GM04504 (cell line): ENCODE measurements around the gene CAMTA1.

Experiments used
- DNase-seq: peaks from one replicate; pipeline ENCODE4 v3.0.0-alpha.2; 2012; ENCODE audit warnings: low read depth

Gene CAMTA1

GRCh38 chr1:7435276-7436055 lies 650.2 kb downstream of the CAMTA1 start:
- DNase-seq = no peak

GRCh38 chr1:7436056-7437005 lies 651.1 kb downstream of the CAMTA1 start:
- DNase-seq = no peak

DNA sequence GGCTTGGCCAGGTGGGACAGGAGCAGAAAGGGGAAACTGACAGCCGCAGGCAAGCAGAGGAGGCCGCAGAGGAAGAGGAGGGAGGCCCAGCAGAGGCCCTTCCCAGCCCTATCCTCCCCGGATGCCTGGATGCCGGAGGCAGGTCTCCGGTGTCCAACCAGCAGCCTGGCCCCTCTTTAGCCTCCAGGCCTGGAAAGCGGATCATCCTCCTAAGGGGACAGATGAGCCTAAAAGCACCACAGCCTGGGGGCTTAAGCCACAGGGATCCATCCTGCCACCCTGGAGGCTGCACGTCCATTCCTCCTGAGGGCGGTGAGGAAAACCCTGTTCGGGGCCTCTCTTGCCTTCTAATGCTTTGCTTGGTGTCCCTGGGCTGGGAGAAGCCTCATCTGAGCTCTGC lies 651.8 kb downstream of the CAMTA1 start:
- no peak for DNase-seq

DNA sequence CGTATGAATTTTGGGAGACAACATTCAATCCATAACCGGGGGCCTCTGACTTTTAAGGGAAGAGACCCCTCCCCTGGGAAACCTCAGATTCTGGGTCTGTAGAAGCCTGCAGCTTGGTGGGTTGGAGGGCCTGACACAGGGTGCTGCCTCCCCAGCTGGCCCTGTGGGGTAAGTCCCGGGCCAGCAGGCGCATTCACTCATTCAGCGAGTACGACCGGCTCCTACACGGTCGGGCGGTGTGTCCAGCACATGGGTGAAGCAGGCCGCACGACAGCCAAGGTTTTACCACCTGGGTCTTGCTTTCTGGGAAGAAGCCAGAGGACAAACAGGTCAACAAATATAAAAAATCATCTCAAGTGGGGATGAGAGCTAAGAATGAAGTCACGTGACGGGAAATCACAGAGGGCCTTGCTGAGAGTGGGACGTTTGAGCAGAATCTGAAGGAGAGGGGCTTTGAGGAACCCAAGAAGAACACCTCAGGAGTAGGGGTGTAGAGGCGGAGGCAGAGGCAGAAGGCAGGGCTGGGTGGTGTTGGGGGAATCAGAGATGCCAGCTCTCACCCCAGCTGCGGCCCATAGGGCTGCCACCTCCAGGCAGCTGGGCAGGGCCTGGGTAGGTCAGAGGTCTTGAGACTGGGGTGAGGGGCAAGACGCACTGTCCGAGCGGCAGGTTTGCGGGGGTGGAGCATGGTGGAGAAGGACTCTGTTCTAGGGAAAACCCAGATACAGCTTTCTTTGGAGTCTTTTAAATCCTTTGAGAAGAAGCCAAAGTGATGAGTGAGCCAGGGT lies 652.5 kb downstream of the CAMTA1 start:
- no peak for DNase-seq

GRCh38 chr1:7438396-7438785 lies 653.1 kb downstream of the CAMTA1 start:
- no peak for DNase-seq

GRCh38 chr1:7438921-7439655 lies 653.8 kb downstream of the CAMTA1 start:
- DNase-seq = no peak

DNA sequence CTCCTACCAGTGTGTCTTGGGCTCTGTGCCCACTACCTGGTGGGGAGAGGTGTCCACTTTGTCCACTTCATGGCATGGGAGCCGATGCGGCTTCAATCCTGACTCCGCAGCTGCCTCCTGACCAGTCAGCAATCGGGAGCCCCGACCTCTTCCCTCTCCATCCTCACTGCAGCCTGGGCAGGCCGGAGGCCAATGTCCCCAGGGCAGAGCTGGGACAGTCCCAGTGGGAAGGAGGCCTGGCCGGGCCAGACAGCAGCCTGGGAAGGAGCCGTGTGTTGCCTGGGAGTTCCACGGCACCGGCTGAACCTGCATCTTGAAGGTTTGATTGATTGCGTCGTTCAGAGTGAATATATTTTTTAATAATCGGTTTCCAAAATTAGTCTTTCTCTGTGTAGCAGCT lies 654.9 kb downstream of the CAMTA1 start:
- DNase-seq = no peak

DNA sequence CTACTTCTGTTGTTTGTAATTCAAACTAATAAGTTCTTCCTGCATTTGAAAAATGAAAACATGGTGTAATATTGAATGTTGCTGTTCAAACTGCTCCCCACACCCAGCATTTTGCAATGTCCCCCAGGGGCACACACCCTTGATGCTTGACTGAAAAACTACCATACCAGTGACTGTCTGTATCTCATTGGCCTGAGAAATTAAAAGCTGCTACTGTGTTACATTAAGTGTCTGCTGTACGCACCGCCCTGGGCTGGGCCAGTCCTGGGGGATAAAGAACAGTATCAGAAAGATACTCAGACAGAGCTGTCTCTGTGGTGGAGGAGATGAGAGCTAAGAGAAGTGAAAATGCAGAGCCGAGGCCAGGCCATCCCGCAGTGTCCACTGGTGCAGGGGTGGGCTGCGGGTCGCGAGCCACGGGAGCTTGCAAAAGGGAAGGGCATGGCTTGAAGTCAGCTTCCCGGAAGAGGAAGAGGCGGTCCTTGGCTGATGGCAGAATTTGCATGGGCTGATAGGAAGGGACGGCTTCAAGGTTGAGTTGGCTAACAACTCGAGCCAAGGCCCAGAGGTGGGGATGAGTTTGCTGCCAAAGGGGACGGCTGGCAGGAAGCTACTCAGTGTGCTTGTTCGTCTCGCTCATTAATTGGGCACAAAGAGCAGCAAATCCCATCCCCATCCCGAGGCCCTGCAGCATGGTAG lies 656.0 kb downstream of the CAMTA1 start:
- no peak for DNase-seq

DNA sequence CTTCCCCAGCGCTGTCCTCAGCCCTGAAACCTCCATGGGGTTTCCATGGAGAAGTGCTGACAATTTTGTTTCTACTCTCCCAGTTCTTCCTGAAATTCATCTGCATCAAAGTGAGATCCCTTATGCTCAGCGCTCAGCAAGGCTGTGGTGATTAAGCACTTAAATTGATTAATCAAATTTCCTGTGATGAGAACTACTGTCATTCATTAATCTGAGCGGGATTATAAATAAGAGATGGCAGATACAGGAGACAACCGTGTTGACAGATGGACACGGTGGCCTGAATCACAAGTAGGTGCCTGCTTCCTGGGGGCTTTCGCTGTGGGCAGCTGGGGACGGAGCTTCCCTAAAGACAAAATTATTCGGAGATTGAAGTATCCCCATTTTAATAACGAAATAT lies 656.8 kb downstream of the CAMTA1 start:
- no peak for DNase-seq

- no peak for DNase-seq
These were observed 657.7 kb downstream of the CAMTA1 start for GRCh38 chr1:7442918-7443317.

DNA sequence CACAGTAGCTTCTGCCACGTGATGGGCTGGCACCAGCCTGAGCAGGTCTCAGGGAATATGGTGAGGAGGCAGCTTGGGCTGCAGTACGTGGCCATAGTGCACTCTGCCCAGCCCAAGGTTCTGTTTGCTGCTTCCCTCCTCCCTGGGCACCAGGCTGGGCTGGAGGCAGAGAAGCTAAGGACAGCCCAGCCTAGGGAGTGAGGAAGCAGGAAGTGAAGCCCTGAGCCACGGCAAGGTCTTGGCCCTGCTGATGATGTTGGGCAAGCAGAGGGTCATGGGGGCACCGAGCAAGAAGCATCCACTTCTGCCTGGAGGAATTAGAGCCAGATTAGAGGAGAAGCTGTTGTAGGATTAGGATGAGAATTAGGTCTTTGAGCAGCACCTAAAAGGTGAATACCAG lies 659.1 kb downstream of the CAMTA1 start:
- no peak for DNase-seq

DNA sequence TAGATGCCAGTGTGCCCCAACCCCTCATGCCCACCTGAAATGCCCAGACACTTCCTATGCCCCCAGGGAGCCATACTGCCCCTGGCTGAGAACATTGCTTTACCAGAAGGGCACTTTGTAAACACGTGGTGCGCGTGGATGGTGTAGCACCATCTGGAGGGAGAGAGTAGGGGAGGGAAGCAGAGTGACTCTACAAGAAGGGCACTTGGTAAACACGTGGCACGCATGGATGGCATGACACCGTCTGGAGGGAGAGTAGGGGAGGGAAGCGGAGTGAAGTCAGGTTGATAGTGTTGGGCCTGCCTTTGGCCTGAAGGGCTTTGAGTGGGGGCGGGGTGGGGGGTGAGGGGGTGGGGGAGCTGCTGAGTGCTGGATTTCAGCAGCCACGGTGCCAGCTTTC lies 661.8 kb downstream of the CAMTA1 start:
- DNase-seq = no peak

GRCh38 chr1:7447736-7448135 lies 662.5 kb downstream of the CAMTA1 start:
- DNase-seq = no peak

DNA sequence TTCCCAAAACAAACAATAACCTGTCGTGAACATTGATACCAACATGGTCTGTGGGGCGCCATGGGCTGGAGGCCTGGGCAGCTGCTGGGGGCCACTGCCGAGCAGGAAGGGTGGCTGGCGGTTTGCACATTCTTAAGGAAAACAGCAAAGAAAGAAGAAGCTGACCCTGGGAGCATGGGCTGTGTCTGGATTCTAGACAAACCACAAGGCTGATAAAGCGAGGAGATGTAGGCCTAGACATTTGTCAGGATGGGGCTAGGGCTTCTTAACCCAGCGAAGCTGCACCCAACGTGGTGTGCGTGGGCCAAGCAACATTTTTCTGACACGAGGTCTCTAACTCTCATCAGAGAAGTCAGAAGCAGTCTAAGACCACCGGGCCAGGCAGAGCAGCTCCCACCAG lies 663.7 kb downstream of the CAMTA1 start:
- DNase-seq = no peak

DNA sequence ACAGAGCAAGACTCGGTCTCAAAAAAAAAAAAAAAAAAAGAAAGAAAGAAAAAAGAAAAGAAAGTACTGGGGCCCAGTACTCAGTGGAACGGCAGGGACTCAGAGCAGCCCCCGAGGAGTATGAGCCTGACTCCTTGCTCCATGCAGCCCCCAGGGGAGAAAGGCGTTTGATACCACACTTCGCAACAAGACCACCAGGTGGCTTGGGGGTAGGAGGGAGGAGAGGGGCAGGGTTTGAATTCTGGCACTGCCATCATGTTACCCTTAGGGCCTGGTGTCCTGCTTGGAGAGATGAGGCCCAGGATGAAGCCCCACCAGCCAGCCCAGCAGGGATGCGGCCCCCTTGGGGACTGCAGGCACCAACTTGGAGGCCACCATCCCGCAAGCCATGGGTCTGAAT lies 664.5 kb downstream of the CAMTA1 start:
- DNase-seq = no peak

DNA sequence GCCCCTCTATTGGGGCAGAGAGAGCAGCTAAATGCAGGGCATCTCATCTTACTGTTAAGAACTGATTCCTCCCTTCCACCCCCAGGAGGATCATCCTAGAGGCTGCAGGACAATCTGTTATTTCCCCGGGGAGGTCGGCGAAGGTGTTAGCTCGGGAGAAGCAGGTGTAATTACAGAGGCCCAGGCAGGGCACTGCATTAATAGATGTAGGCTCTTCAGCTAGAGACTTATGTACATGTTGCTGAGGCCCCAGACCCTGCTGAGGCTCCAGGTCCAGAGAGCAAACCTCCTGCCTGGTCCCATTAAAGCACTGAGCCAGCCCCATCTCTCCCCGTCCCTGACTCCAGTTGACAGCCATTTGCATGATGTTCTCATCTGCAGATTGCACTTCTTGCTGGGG lies 665.6 kb downstream of the CAMTA1 start:
- no peak for DNase-seq

DNA sequence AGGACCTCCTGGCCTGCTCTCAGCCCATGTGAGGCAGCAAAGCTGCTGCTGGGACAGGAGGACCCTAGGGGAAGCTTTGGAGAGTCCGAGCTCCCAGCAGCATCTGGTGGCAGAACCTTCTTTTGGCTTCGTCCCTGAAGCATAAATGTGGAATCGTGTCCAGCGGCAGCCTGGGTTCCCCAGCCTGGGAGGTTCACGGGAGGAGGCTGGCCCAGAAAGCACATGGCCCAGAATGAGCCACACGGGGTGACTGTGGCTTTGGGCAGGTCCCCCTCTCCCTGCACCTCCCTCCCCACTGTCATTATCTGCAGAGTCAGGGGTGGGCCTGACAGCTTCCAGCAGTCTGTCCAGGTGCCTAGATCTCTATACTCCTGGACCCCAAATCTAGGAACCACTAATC lies 667.8 kb downstream of the CAMTA1 start:
- DNase-seq = no peak

GRCh38 chr1:7454052-7454815 lies 669.0 kb downstream of the CAMTA1 start:
- DNase-seq = no peak

- DNase-seq = no peak
These were observed 669.9 kb downstream of the CAMTA1 start for GRCh38 chr1:7454895-7455784.
